K562 (cell line): ENCODE data around the gene RTL10. TPM values are rescaled to one million over a fixed set of nuclear protein-coding genes. Genes with fewer than 3 reads are reported as not detected.

Experiments
- ASH1L ChIP-seq: fragments of 450-650 bp; IDR thresholded peaks from 2 replicates; pipeline ENCODE4 v1.6.1; 2018; ENCODE audit warnings: borderline replicate concordance, mild to moderate bottlenecking, low read depth; ENCODE audit not compliant: partially characterized antibody
- CTCFL ChIP-seq: IDR thresholded peaks from 2 replicates; pipeline ENCODE4 v1.6.1; 2011; ENCODE audit warnings: borderline replicate concordance, low read depth, mild to moderate bottlenecking, moderate library complexity, low read length; ENCODE audit not compliant: insufficient read depth, poor library complexity, severe bottlenecking
- ELF4 ChIP-seq: fragments of 450-650 bp; formaldehyde crosslinking; IDR thresholded peaks from 2 replicates; pipeline ENCODE4 v1.4.0; 2022; ENCODE audit warnings: missing genetic modification characterization
- EP300 ChIP-seq: IDR thresholded peaks from 2 replicates; pipeline ENCODE4 v1.6.1; 2012; ENCODE audit warnings: low read length, improper control_type of control experiment
- FOXM1 ChIP-seq, 2 experiments: fragments of 450-650 bp in 1 of 2; sonication (generic) in 1 of 2; formaldehyde crosslinking in 1 of 2; IDR thresholded peaks; 2 replicates each; pipeline versions ENCODE4 v1.6.1 to v1.9.0; 2017 to 2022; ENCODE audit warnings: low read depth in 2 of 2, mild to moderate bottlenecking in 2 of 2, missing genetic modification reagents in 1 of 2, moderate library complexity in 1 of 2
- MLX ChIP-seq, 2 experiments: fragments of 450-650 bp in 1 of 2; sonication (generic) in 1 of 2; formaldehyde crosslinking; conservative IDR thresholded peaks; 2 replicates each; pipeline versions ENCODE4 v1.4.0 to v1.8.1; 2020 to 2022; ENCODE audit warnings: mild to moderate bottlenecking in 1 of 2, missing genetic modification reagents in 1 of 2
- MTA1 ChIP-seq: fragments of 450-650 bp; IDR thresholded peaks from 2 replicates; pipeline ENCODE4 v1.6.1; 2017; ENCODE audit warnings: borderline replicate concordance
- RFX5 ChIP-seq: IDR thresholded peaks from 2 replicates; pipeline ENCODE4 v1.6.1; 2011; ENCODE audit warnings: low read depth, mild to moderate bottlenecking, improper control_type of control experiment, low read length
- SMARCB1 ChIP-seq: IDR thresholded peaks from 2 replicates; pipeline ENCODE4 v1.6.1; 2011; ENCODE audit warnings: improper control_type of control experiment, low read depth; ENCODE audit not compliant: insufficient read length
- SMARCE1 ChIP-seq: fragments of 450-650 bp; IDR thresholded peaks from 2 replicates; pipeline ENCODE4 v1.7.1; 2016; ENCODE audit warnings: mild to moderate bottlenecking
- TSHZ1 ChIP-seq: fragments of 250-450 bp; sonication (Bioruptor Pico); IDR thresholded peaks from 2 replicates; pipeline ENCODE4 v1.4.0; 2020; ENCODE audit warnings: mild to moderate bottlenecking, moderate library complexity
- ZBTB43 ChIP-seq: sonication (generic); formaldehyde crosslinking; IDR thresholded peaks from 2 replicates; pipeline ENCODE4 v1.8.0; 2023; ENCODE audit warnings: mild to moderate bottlenecking, missing genetic modification reagents
- ZNF174 ChIP-seq: fragments of 250-450 bp; sonication (Bioruptor Pico); IDR thresholded peaks from 2 replicates; pipeline ENCODE4 v1.4.0; 2020; ENCODE audit warnings: mild to moderate bottlenecking
- ZNF707 ChIP-seq: fragments of 250-450 bp; sonication (Bioruptor Pico); conservative IDR thresholded peaks from 2 replicates; pipeline ENCODE4 v1.8.0; 2022; ENCODE audit warnings: inconsistent platforms, mild to moderate bottlenecking, moderate library complexity
- polyA plus RNA-seq, 8 experiments: library from polyadenylated mRNA; depleted of rRNA in 4 of 8; stranded (reverse) in 5 of 8; unstranded in 3 of 8; fragments of >200 nt; fragmentation: Nextera tagmentation in 2 of 8; fragmentation: Illumina TruSeq in 1 of 8; extraction: Ambion mirVana in 2 of 8; extraction: Trizol in 1 of 8; gene quantifications; 2 replicates each; pipeline versions ENCODE4 v1.2.1 to v1.2.3, GENCODE V29; 2011 to 2014; ENCODE audit warnings: inconsistent platforms in 1 of 8, missing spikeins in 1 of 8
- total RNA-seq, 7 experiments: library from RNA; depleted of rRNA in 6 of 7; stranded (reverse); fragments of >200 nt in 6 of 7; fragmentation: Illumina TruSeq in 2 of 7; extraction: Trizol in 2 of 7; gene quantifications; 2 replicates each; pipeline versions ENCODE4 v1.2.1 to v1.2.3, GENCODE V29; 2011 to 2021; ENCODE audit warnings: low replicate concordance in 1 of 7
- TF ChIP-seq, protein P1 (sequence below): sonication (generic); formaldehyde crosslinking; IDR thresholded peaks from 2 replicates; pipeline ENCODE4 v1.8.0; 2022; ENCODE audit warnings: missing genetic modification reagents, mild to moderate bottlenecking, borderline replicate concordance

RTL10 gene
- total and polyA plus RNA-seq, 9 of the 15 experiments (the other 6 are each of a cell fraction or from before 2014, with no cell fraction given): 19.8 to 75.5 (median 32.5) TPM

DNA sequence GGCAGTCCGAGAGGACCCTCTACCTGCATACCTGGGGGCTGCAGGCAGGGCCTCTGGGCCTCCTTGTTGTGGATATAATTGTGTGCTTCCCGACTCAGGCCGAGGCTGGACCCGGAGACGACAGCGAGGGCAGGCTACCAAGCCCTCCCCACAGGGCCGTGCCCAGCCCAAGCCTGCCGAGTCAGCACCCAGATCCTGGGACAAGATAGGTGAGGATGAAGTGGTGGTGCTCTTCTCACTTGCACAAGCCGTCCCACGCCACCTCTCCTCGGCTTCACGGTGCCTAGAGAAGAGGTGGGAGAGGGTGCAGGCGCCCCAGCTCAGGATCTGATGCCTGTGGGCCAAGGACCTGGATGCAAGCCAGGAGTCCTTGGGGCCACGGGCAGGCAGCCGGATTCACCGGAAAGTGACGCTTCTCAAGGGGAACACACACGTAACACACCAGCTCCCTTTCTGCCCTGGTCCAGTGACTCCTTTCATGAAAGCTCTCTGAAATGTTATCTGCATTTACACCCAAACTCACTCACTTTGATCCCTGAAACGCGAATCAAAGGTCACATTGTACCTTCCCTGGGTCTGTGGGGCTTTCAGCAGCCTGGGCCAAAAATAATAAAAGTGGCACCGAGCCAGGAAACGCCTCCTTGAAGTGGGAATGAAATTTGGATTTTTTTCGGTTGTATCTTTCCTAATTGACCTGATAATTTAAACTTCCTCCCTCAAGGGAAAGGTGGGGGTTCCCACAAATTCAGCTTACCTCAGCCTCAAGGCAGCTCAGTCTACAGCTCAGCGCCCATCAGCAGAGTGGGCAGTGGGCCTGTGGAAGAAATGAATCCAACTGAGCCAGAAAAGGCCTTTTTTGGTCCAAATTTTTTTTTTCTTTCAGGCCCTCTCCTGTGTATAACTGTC, 1.1 kb upstream of the RTL10 start (continued):
- TF ChIP-seq, protein P1, sequence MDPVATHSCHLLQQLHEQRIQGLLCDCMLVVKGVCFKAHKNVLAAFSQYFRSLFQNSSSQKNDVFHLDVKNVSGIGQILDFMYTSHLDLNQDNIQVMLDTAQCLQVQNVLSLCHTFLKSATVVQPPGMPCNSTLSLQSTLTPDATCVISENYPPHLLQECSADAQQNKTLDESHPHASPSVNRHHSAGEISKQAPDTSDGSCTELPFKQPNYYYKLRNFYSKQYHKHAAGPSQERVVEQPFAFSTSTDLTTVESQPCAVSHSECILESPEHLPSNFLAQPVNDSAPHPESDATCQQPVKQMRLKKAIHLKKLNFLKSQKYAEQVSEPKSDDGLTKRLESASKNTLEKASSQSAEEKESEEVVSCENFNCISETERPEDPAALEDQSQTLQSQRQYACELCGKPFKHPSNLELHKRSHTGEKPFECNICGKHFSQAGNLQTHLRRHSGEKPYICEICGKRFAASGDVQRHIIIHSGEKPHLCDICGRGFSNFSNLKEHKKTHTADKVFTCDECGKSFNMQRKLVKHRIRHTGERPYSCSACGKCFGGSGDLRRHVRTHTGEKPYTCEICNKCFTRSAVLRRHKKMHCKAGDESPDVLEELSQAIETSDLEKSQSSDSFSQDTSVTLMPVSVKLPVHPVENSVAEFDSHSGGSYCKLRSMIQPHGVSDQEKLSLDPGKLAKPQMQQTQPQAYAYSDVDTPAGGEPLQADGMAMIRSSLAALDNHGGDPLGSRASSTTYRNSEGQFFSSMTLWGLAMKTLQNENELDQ: no peak
- no peak for TF ChIP-seq SMARCB1
- TF ChIP-seq EP300: peak; percentile 66
- TF ChIP-seq RFX5: no peak
- TF ChIP-seq ZBTB43: no peak
- TF ChIP-seq CTCFL: no peak
- TF ChIP-seq ZNF707 (CRISPR knock-in tag): no peak
- TF ChIP-seq TSHZ1 (CRISPR knock-in tag): peak; percentile 44; the same call in 1 of the 2 replicates
- no peak; the same call in none of the 2 replicates for TF ChIP-seq ELF4
- TF ChIP-seq ASH1L: no peak
- no peak for TF ChIP-seq SMARCE1
- no peak for TF ChIP-seq FOXM1 (IDR thresholded peaks at IDR 0.05; ENCODE audit: low read depth)
- no peak for TF ChIP-seq FOXM1 (CRISPR knock-in tag; IDR thresholded peaks at IDR 0.05; ENCODE audit: low read depth)
- TF ChIP-seq MTA1: no peak
- TF ChIP-seq MLX (CRISPR knock-in tag; conservative IDR thresholded peaks at IDR 0.05): peak in 1 of 2 experiments; percentile 18; a peak in 1 of 4 replicates
- no peak for TF ChIP-seq ZNF174 (CRISPR knock-in tag)
